GM23338 (cell line): ENCODE measurements around the gene VPS50.
A peak's percentile ranks its signal among the peaks of the same experiment; 100 is the strongest.

ENCODE experiments used
- CREB1 ChIP-seq: fragments of 250-450 bp; sonication (Bioruptor Pico); IDR thresholded peaks from 2 replicates; pipeline ENCODE4 v1.5.0; 2020; ENCODE audit warnings: low read depth, mild to moderate bottlenecking, moderate library complexity
- CTCF ChIP-seq, 2 experiments: fragments of 200-600 bp in 1 of 2; sonication (generic) in 1 of 2; conservative IDR thresholded peaks; 2 replicates each; pipeline versions ENCODE4 v1.5.1 to v1.6.1; 2016 to 2017; ENCODE audit warnings: antibody characterized with exemption in 2 of 2, low read depth in 2 of 2, mild to moderate bottlenecking in 2 of 2, moderate library complexity in 1 of 2
- ETS1 ChIP-seq: IDR thresholded peaks from 2 replicates; pipeline ENCODE4 v1.6.1; 2016; ENCODE audit warnings: antibody characterized with exemption
- EZH2 ChIP-seq: fragments of 200-600 bp; sonication (generic); IDR thresholded peaks from one replicate; pipeline ENCODE4 v1.8.0; 2017; ENCODE audit warnings: antibody characterized with exemption, mild to moderate bottlenecking, low read depth; ENCODE audit not compliant: unreplicated experiment
- EZH2phosphoT487 ChIP-seq: fragments of 200-600 bp; sonication (generic); IDR thresholded peaks from one replicate; pipeline ENCODE4 v1.8.1; 2018; ENCODE audit warnings: antibody characterized with exemption; ENCODE audit not compliant: unreplicated experiment
- JUNB ChIP-seq: IDR thresholded peaks from one replicate; pipeline ENCODE4 v1.6.1; 2016; ENCODE audit warnings: antibody characterized with exemption; ENCODE audit not compliant: unreplicated experiment
- NANOG ChIP-seq: IDR thresholded peaks from 2 replicates; pipeline ENCODE4 v1.6.1; 2016; ENCODE audit warnings: antibody characterized with exemption, borderline replicate concordance
- POLR2AphosphoS5 ChIP-seq: IDR thresholded peaks from 2 replicates; pipeline ENCODE4 v1.6.1; 2016; ENCODE audit warnings: antibody characterized with exemption, low read depth
- REST ChIP-seq: IDR thresholded peaks from one replicate; pipeline ENCODE4 v1.6.1; 2018; ENCODE audit warnings: antibody characterized with exemption; ENCODE audit not compliant: unreplicated experiment
- STAT1 ChIP-seq: IDR thresholded peaks from one replicate; pipeline ENCODE4 v1.6.1; 2016; ENCODE audit warnings: antibody characterized with exemption; ENCODE audit not compliant: unreplicated experiment
- ZNF331 ChIP-seq: fragments of 250-450 bp; sonication (Bioruptor Pico); IDR thresholded peaks from 2 replicates; pipeline ENCODE4 v1.5.0; 2020; ENCODE audit warnings: low read depth, mild to moderate bottlenecking, moderate library complexity

- peak; percentile 58 to 88 for TF ChIP-seq CTCF (conservative IDR thresholded peaks at IDR 0.05; ENCODE audit: low read depth in 2 of 2)
- TF ChIP-seq REST = no peak
- no peak for TF ChIP-seq POLR2AphosphoS5
- no peak for TF ChIP-seq CREB1 (CRISPR knock-in tag)
- TF ChIP-seq EZH2 = no peak
- no peak for TF ChIP-seq EZH2phosphoT487
- TF ChIP-seq STAT1 = no peak
- no peak for TF ChIP-seq JUNB
- no peak for TF ChIP-seq ETS1
- TF ChIP-seq ZNF331 = no peak
- no peak for TF ChIP-seq NANOG
Observed at GRCh38 chr7:93245525-93246432, 13.6 kb downstream of the VPS50 start.
